NK-92 treated with Interleukin-12 subunit alpha and Interleukin-12 subunit beta, amount 100 ng/mL, for 24 hours (cell line): ENCODE measurements around the gene NCK2.

Experiments used
- DNase-seq: peaks from one replicate; lab custom pipeline; 2025; lab: John Stamatoyannopoulos, UW

NCK2 gene

DNA sequence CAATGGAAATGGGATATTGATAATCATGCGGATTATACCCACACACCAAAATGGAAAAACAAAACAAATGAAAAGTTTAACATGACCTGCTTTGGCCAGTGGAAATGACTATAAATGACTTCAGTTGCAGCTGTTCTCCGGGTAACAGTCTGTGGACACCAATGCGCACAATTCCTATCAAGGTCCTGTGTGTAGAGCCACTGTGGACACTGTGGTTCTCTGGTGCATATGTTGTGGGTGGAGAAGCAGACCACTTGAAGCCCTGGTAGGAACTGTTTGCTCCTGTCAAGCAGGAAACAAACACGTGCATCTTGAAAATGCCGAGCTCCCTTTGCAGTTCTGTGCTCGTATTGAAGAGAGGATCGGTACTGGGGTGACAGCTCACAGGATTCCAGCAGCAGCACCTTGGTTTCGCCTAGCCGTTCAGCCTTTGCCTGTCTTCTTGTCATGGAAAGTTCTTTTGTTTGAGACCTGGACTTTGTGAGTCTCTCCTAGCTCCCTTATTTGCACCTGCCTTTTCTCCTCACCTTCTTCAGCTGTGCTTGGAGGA, 32.9 kb downstream of the NCK2 start:
- no peak for DNase-seq

DNA sequence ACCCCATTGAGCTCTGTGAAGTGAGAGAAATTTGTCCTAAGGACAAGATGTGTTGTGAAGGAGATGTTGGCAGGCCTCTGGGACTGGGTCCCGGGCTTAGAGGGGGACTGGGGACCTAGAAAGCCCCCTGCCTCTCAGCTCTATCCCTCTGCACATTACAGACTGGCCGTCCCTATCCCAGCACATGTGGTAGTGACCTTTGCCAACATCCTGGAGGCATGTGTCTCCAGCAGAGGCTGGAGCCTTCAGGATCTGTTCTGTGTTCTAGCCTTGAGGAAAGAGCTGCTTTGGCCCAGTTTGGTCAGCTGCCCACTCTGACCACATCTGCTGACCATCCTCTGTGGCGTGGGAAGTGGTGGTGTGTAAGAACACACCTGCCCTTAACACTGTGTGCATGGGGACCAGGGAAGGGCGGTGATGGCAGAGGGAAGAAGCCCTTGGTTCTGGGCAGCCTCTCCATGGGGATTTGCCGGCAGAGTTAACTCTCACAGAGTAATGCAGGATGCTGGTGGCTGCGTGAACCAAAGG, 33.4 kb downstream of the NCK2 start:
- no peak for DNase-seq

DNA sequence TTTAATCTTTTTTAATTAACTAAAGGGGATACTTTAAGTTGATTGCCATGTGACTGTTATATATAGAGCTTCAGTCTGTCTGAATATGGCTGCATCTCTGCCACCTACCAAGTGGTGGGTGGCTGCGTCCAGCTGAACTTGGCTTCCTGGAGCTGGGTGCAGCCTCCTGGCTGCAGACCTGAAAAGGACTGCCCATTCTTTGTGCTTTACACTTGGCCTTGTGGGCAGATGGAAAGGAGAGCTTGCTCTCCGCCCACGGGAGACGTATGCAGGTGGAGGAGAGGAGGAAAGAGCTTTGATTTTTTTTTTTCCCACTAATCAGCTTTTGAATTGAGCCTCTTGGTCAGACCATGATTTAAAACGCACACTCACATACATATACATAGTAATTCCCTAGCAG, 34.7 kb downstream of the NCK2 start:
- no peak for DNase-seq

DNA sequence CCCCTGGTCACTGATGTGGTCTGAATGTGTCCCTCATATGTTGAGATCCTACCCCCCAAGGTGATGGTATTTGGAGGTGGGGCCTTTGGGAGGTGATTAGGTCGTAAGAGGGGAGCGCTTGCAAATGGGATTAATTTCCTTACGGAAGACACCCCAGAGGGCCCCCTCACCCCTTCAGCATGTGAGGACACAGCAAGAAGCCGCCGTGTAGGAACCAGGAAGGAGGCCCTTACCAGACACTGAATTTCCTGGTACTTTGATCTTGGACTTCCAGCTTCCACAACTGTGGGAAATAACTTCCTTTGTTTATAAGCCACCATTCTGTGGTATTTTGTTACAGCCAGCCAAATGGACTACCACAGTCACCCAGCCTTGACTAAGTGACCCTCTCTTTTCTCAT, 35.9 kb downstream of the NCK2 start:
- DNase-seq: no peak

DNA sequence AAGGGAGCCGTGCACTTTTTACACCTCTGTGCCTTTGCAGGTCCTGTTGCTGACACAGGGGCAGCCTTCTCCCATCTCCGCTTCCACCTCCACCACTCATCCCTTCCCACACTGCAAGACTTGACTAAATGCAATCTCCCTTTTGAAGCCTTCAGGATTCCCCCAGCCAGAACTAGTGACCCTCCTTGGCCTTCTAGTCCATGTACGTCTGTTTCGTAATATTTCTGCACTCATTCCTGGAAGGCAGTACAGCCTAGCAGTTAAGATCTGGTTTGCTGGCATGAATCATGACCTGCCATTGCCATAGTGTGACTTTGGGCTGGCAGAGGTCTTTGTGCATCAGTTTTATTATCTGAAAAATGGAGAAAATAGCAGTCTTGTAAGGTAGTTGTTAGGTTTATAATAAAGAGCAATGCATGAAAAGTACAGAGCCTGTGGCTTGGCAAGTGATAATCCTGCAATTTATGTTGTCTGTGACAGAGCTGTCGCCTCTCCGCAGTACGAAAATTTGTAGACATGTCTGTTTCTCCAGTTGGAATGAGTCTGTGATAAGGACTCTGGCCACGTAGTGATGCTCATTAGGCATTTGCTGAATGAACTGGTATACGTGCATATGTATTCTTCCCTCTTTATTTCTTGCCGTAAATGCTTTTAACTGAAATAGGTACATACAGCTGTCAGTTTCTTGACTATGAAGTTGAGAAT, 36.7 kb downstream of the NCK2 start:
- no peak for DNase-seq

DNA sequence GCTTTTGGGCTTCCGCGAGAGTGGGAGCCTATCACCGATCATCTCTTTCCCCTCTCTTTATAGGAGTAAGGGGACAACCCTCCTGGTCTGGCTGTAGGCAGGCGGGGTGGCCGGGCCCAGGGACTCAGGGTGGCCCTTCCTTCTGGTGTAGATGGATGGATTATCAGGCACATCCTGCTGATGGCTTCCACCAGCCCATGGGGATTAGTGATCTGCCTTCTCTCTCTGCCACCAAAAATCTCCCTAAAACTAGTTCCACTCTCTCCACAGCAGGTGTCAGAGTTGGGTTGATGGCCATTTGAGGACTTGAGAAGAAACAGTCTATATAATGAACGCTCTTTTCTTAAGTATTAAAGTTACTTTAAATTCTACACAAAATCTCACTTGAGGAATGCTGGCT, 37.4 kb downstream of the NCK2 start:
- no peak for DNase-seq

DNA sequence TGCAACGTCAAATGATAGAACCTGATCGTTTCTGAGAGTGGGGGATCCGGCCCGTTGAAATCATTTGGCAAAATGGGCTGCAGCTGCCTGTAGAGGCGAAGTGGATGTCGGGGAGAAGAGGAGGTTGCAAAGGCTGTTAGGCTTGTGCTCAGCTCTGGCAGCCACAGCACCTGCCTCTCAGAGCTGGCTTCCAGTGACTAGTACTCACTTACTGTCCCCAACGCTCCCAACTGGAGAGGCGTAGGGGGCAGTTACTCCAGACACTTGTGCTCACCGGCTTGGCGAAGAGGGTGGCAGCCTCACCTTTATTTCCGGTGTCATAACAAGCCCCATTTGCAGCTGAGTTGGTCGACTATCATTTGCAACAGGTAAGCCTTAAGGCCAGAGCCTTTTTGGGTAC, 37.9 kb downstream of the NCK2 start:
- no peak for DNase-seq

DNA sequence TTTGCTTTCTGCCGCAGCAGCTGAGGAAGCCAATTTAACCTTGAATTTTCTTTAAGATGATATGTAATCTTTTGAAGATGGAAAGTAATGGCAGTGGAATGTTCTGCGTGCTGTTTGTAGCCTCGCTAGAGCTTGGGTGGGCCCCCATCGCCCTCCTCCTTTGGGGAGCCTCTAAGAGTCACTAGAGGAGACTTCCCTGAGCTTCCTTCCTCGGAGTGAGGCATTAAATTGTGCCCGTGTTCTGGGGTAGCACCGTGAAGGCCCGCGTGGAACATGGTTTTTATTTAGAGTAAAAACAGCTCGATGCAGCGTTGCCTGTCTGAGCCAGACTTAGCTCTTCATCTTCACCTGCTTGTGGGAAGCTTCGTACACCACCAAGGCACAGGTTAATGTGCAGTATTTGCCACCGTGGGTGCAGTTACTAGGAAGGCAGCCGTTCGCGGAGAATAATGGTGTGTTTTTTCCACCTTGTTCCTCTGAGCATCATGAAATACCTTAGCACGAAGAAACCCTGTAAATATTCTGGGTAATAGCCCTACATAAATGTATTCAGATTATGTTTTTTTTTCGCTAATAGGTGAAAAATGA, 38.5 kb downstream of the NCK2 start:
- DNase-seq: no peak

DNA sequence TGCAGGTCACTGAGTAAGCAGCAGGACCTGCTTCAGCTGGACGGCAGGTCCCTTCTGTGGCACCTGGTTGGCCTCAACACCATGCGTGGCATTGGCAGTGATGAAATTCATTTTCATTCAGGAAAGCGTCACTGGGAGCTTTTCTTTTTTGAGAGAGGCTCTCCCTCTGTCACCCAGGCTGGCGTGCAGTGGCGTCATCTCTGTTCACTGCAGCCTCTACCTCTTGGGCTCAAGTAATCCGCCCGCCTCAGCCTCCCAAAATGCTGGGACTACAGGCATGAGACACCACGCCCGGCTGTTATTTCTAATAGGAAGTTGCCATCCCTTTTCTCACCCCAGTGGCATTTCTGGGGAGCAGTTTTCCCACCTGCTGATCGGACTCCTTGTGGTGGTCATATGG, 39.3 kb downstream of the NCK2 start:
- no peak for DNase-seq

DNA sequence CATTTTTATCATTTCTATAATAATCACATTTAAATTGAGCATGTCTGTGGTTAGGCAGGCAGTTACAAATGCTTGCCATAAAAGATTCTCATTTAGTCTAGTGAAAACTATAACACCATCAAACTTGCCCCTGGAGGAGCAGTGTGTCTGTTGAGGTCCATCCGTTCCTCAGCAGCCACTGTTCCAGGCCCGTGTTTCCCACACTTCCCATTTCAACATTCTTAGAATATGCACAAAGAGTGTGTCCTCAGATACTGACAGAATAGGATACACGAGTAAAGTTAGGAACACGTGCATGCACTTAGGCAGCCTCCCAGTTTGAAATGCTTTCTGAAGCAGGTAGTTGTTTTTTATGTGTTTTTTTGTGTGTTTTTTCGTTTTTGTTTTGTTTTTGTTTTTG, 39.9 kb downstream of the NCK2 start:
- no peak for DNase-seq

DNA sequence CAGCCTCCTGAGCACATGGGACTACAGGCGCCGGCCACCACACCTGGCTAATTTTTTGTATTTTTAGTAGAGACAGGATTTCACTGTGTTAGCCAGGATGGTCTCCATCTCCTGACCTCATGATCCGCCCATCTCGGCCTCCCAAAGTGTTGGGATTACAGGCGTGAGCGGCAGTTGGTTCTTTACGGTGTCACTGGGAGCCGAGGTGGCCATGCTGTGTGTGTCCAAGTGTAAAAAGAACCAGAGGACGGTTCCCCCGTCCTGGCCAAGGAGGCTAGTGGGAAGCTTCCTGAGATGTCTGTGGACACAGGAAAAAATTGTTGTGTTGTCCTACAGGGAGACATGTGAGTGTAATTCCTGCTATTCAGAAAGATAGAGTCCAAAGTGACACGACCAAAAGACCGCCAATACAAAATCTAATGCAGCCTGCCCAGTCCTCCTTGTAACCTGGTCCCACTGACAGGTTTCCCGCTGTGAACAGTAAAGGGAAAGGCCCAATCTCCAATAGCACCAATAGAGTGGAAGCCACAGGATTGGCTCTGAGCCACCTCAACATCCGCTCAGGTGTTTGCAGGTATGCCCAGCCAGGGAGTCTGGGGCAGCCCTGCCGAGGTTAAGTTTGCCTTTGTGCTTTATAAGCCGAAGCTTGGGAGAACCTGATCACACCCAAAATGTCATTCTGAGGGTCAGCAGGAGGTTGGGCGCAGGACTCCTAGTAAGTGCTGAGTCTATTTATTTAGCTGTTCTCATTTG, 40.6 kb downstream of the NCK2 start:
- DNase-seq: no peak

DNA sequence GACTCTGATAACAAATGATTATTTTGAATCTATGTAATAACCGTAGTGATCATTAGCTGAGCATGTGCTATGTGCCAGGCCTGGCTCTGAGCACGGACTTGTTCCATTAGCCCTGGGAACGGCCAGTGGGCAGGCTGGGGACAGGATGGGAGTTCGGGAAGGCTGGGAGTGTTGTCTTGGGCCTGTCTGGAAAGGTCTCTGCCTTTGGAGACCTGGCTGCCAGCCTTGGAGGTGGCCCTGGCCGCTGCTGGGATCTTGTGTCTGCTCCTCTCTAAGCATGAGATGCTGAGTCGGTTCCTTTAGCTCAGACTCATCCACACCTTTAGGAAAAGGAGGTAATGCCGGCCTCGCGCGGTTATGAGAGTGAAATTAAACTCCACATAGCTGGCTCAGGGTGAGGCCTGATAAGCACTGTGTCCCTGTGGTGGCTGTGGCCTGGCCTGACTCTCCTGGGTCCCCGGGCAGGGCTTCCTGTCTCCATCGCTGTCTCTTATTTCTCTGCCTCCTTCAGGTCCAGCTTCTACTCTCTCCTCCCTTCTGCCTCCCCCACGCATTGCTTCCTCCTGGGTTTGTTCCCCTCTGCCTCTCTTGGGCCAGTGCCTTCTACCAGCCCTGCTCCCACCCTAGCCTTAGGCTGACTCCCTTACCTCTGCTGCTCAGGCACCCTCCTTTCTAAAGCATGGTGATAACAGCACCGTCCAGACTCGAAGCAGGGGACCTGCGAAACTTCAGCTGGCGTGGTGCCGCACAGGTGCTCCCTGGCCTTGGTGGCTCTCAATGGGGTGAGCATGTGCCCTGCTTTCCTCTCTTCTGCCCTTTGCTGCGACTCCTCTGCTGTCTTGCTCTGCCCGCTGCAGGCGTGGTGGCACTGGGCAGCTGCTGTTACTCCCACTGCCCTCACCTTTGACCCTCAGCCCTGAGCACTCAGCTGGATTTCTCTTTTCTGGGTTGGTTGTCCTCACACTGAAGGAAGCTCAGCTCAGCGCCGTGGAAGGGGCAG, 41.8 kb downstream of the NCK2 start:
- no peak for DNase-seq

DNA sequence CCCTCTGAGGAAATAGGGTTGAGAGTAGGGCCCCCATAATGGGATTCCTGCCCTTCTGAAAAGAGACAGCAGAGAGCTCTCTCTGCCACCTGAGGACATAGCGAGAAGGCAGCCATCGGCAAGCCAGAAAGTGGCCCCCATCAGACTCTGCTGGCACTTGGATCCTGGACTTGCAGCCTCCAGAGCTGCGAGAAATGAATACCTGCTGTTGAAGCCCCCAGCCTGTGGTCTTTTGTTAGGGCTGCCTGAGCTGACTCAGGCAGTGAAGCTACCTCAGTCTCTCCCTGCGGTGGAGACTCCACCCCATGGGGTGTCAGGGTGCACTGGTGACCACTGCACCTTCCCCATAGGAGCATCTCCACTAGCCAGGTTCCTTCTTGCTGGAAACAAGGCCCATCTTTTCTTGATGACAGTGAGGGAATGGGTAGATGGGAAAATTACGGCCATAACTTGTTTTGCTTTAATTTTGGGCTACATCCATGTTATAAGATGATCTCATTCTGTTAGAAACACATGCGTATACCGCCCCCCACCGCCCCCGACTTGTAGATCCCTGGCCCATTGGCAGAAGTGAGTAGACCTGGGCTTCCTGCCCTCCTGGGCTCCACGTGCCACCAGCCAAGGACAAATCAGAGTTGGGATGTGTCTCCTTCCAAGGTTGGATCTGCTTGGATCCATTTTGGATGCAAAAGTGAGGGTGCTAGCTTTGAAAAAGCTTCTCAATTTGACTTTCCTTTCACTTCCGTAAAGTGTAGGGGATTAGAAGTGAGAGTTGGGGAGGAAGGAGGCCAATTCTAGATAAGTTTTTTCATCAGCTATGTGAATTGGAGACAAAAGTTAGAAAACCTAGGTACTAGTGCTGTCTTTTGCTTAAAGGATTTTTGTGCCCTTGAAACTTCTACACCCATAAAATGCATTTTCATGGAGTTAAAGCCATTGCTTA, 42.9 kb downstream of the NCK2 start:
- DNase-seq: no peak

DNA sequence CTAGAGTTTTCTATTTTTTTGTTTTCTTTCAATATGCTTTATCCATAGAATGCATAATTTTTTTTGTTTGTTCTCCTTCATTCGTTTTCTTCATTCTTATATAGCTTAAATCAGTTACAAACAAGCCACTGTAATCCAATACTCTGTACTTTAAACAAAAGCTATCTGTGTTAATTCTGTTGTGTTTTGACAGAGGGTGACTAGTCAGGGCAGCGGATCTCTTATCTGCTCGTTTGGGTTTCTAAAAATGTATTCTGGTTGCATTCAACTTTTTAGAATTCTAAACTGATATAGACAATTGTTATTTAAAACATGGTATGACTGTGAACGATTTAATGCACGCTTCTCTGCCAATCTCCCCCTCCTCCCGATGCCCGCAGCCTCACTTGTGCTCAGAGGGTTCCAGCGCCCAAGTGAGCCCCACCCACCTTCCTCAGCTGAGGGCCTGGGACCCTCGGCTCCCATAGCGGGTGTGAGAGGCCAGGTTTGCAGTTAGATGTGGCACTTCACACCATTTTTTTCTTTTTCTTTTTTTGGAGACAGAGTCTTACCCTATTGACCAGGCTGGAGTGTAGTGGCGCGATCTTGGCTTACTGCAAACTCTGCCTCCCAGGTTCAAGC, 44.1 kb downstream of the NCK2 start:
- no peak for DNase-seq

DNA sequence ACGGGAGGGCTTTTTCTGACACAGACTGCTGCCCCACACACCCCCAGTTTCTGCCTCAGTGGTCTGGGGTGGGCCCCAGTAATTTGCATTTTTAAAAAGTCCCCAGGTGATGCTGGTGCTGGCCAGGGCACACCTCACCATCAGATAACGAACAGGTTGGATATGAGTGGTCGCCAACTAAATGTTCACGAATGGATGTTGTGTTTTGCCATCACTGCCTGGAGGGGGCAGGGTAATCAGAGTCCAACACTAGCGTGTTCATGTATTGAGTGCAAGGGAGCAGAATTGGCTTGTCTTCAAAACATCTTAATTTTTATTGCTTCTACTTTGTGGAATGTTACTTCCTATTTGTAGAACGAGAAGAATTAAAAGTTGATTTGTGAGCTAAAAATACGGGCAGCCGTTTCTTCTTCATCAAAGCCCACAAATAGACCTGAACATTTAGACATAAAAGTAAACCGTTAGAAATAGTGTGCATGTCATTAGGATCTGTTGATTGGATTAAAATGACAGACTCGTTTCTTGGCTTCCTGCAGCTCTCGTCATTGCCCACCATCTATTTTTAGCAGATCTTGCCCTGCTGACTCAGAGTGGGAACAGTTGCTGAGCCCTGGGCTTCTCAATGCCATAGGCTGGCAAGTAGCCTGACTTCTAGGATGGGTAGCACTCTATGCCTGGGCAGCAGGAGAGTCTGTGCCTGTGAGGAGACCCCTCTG, 45.2 kb downstream of the NCK2 start:
- no peak for DNase-seq

DNA sequence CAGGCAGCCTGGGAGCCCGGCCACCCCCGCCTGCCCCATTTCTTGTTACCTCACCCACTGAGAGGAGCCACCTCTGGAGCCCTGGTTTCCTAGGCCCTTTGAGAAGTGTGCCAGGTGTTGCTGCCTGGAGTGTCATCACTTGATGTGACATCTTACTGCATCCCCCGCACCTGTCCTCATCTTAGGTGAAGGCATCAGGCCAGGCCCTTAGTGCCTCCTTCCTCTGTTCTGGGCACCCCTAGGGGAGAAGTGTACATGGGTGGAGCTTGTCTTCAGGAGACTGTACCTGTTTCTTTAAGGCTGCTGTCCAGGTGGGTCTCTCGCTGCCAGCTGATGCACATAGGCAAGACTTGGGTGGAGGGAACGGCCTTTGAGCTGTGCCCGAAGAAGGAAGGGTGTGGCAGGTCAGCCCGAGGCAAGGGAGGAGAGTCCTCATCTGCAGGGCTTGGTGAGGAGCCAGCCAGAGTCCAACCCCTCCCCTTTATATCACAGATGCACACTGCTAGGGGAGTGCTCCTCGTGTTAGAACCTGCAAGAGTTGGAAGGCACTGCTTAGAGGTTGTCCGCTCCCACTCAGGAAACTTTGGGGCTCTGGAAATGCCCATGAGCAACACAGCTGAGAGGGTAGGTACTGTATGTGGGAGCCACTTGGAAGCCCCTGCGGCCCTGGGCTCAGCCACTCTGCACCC, 45.9 kb downstream of the NCK2 start:
- DNase-seq: no peak

DNA sequence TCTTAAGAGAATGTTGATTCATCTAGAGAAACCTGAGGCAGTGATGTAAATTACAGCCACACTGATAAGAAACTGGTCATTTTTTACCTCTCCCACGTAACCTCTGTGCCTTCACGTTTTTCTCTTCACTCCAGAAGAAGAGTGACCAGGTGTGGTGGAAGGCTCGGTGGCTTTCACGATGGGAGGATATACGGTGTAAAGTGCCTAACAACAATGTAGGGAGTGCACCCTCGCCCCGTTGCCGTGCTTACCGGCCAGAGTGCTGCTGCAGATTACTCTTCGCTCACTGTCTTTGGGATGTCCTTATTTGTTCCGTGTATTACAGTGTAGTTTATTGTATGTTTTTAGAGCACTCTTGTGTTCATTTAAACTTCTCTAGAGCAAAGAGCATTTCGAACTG, 46.5 kb downstream of the NCK2 start:
- DNase-seq: no peak

DNA sequence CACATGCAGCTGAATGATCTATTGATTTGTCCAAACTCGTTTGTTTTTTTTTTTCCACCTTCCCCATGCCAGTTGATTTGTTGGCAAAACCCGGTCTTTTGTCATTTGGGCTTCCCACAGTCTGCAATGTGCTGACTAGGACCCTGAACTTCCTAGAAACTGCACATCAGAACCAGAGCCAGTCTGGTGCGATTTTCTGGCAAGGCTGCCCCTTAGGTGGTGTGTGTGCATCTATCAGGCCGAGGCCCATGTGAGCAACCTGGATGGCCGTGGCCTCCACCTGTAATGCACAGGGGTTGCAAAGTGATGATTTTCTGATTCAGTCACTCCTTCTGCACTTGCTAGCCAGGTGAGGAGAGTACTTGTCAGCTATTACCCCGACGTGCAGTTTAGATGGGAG, 47.8 kb downstream of the NCK2 start:
- no peak for DNase-seq
